ENCODE measurements around the gene SOX18. TPM values are rescaled to one million over a fixed set of nuclear protein-coding genes. Genes with fewer than 3 reads are reported as not detected.

The SOX18 gene
- total and polyA plus RNA-seq, 2 of the 13 experiments (the other 11 are each of a cell fraction or from before 2014, with no cell fraction given) = 1.6 to 1.9 TPM

GRCh38 chr20:64051561-64052325, 2.3 kb upstream of the SOX18 start (continued):
- TF ChIP-seq LRRFIP1 (CRISPR knock-in tag; conservative IDR thresholded peaks at IDR 0.05) (no peak), KLF13 (CRISPR knock-in tag; IDR thresholded peaks at IDR 0.05) (no peak), ISX (CRISPR knock-in tag; conservative IDR thresholded peaks at IDR 0.05) (no peak), SRSF9 (IDR thresholded peaks at IDR 0.05; ENCODE audit: borderline replicate concordance, insufficient read depth, low read depth, low read length, poor library complexity, severe bottlenecking) (no peak), SP1 (IDR thresholded peaks at IDR 0.05) (no peak), SP1 (CRISPR knock-in tag; IDR thresholded peaks at IDR 0.05) (no peak), HIC2 (CRISPR knock-in tag; IDR thresholded peaks at IDR 0.05; ENCODE audit: low read depth) (no peak; the same call in 1 of the 2 replicates), SYNCRIP (IDR thresholded peaks at IDR 0.05; ENCODE audit: insufficient read depth, low read depth, low read length) (no peak), ZNF230 (CRISPR knock-in tag; IDR thresholded peaks at IDR 0.05) (no peak; the same call in 1 of the 2 replicates), NFKB2 (CRISPR knock-in tag; IDR thresholded peaks at IDR 0.05; ENCODE audit: borderline replicate concordance) (no peak; the same call in 1 of the 2 replicates), ZNF24 (IDR thresholded peaks at IDR 0.05) (no peak), U2AF1 (optimal IDR thresholded peaks at IDR 0.05; ENCODE audit: low read depth, low read length) (no peak), HOMEZ (CRISPR knock-in tag; IDR thresholded peaks at IDR 0.05; ENCODE audit: low read depth) (no peak), CBFB (CRISPR knock-in tag; IDR thresholded peaks at IDR 0.05) (no peak), ZNF333 (CRISPR knock-in tag; IDR thresholded peaks at IDR 0.05; ENCODE audit: borderline replicate concordance) (no peak), ZNF850 (CRISPR knock-in tag; conservative IDR thresholded peaks at IDR 0.05) (no peak), NR0B2 (CRISPR knock-in tag; IDR thresholded peaks at IDR 0.05) (no peak), NCOA5 (CRISPR knock-in tag; IDR thresholded peaks at IDR 0.05) (no peak), MXD1 (CRISPR knock-in tag; IDR thresholded peaks at IDR 0.05) (peak; percentile 64; the same call in 1 of the 2 replicates), POGZ (CRISPR knock-in tag; IDR thresholded peaks at IDR 0.05) (no peak), RAD51 (IDR thresholded peaks at IDR 0.05; ENCODE audit: borderline replicate concordance) (no peak), SMC3 (IDR thresholded peaks at IDR 0.05; ENCODE audit: low read length) (no peak)

All from HepG2 (cell line).